GM23248 (cell line): Measurements from ENCODE around the gene RAD51D. TPM values are rescaled to one million over a fixed set of nuclear protein-coding genes. Genes with fewer than 3 reads are reported as not detected.

Source experiments
- DNase-seq: peaks from one replicate; pipeline ENCODE4 v3.0.0-alpha.2; 2015
- H2AFZ ChIP-seq: fragments of 200-600 bp; sonication (generic); 2 replicates; pipeline ENCODE4 v1.6.1; 2016; ENCODE audit warnings: antibody characterized with exemption
- H3F3A ChIP-seq: fragments of 200-600 bp; sonication (generic); 2 replicates; pipeline ENCODE4 v1.6.1; 2016; ENCODE audit warnings: mild to moderate bottlenecking, antibody characterized with exemption, mixed run types; ENCODE audit not compliant: insufficient read depth
- H3K27ac ChIP-seq: fragments of 200-600 bp; sonication (generic); 2 replicates; pipeline ENCODE4 v1.5.1; 2016; ENCODE audit warnings: mild to moderate bottlenecking
- H3K27me3 ChIP-seq: fragments of 200-600 bp; sonication (generic); replicated peaks from 2 replicates; pipeline ENCODE4 v1.6.1; 2016; ENCODE audit warnings: mild to moderate bottlenecking; ENCODE audit not compliant: insufficient read depth
- H3K36me3 ChIP-seq: fragments of 200-600 bp; sonication (generic); 2 replicates; pipeline ENCODE4 v1.6.1; 2016; ENCODE audit warnings: low read depth, mild to moderate bottlenecking
- H3K4me1 ChIP-seq: fragments of 200-600 bp; sonication (generic); 2 replicates; pipeline ENCODE4 v1.6.1; 2016; ENCODE audit warnings: mild to moderate bottlenecking; ENCODE audit not compliant: insufficient read depth
- H3K4me2 ChIP-seq: fragments of 200-600 bp; sonication (generic); one replicate; pipeline ENCODE4 v1.6.1; 2016; ENCODE audit warnings: mild to moderate bottlenecking; ENCODE audit not compliant: unreplicated experiment
- H3K4me3 ChIP-seq: fragments of 200-600 bp; sonication (generic); 2 replicates; pipeline ENCODE4 v1.5.1; 2016; ENCODE audit warnings: mild to moderate bottlenecking
- H3K79me2 ChIP-seq: fragments of 200-600 bp; sonication (generic); 2 replicates; pipeline ENCODE4 v1.6.1; 2016; ENCODE audit warnings: mild to moderate bottlenecking; ENCODE audit not compliant: insufficient read depth
- H3K9ac ChIP-seq: fragments of 200-600 bp; sonication (generic); 2 replicates; pipeline ENCODE4 v1.6.1; 2016; ENCODE audit warnings: mild to moderate bottlenecking
- H3K9me2 ChIP-seq: fragments of 200-600 bp; sonication (generic); 2 replicates; pipeline ENCODE4 v1.6.1; 2016; ENCODE audit warnings: mixed run types, mild to moderate bottlenecking, moderate library complexity; ENCODE audit not compliant: insufficient read depth
- H3K9me3 ChIP-seq: fragments of 200-600 bp; sonication (generic); one replicate; pipeline ENCODE4 v1.6.1; 2017; ENCODE audit warnings: low read depth
- H4K20me1 ChIP-seq: fragments of 200-600 bp; sonication (generic); 2 replicates; pipeline ENCODE4 v1.6.0; 2016; ENCODE audit not compliant: insufficient read depth
- EZH2 ChIP-seq: fragments of 200-600 bp; sonication (generic); IDR thresholded peaks from 2 replicates; pipeline ENCODE4 v1.6.1; 2018; ENCODE audit warnings: antibody characterized with exemption, mild to moderate bottlenecking; ENCODE audit not compliant: insufficient read depth, poor library complexity, severe bottlenecking
- EZH2phosphoT487 ChIP-seq: fragments of 200-600 bp; sonication (generic); IDR thresholded peaks from 2 replicates; pipeline ENCODE4 v1.6.1; 2018; ENCODE audit warnings: antibody characterized with exemption, moderate library complexity, mild to moderate bottlenecking, low read depth; ENCODE audit not compliant: insufficient read depth
- WGBS, 2 experiments: methylation state at CpG; one replicate each; pipeline ENCODE4 v1.1.6; 2015 to 2017; ENCODE audit warnings: low lambda C conversion rate in 2 of 2, low coverage in 1 of 2; ENCODE audit errors: missing lambda C conversion rate in 2 of 2; 5-methylcytosine and 5-hydroxymethylcytosine counted together
- in situ Hi-C: fragments of 300-500 bp; cut with MboI; formaldehyde crosslinking; loops from 2 replicates; pipeline ENCODE4 v1.15.0; 2020
- polyA plus RNA-seq: library from polyadenylated mRNA; unstranded; fragments of >200 nt; fragmentation: Nextera tagmentation; extraction: Ambion mirVana; gene quantifications from 2 replicates; pipeline ENCODE4 v1.2.1, GENCODE V29; 2016
- total RNA-seq: library from RNA; depleted of rRNA; stranded (reverse); fragments of >200 nt; shearing (Covaris generic); gene quantifications from 2 replicates; pipeline ENCODE4 v1.2.3, GENCODE V29; 2014

The RAD51D gene
- total and polyA plus RNA-seq, 2 experiments from 2014 or later, result 7.7 to 9.9 TPM

DNA sequence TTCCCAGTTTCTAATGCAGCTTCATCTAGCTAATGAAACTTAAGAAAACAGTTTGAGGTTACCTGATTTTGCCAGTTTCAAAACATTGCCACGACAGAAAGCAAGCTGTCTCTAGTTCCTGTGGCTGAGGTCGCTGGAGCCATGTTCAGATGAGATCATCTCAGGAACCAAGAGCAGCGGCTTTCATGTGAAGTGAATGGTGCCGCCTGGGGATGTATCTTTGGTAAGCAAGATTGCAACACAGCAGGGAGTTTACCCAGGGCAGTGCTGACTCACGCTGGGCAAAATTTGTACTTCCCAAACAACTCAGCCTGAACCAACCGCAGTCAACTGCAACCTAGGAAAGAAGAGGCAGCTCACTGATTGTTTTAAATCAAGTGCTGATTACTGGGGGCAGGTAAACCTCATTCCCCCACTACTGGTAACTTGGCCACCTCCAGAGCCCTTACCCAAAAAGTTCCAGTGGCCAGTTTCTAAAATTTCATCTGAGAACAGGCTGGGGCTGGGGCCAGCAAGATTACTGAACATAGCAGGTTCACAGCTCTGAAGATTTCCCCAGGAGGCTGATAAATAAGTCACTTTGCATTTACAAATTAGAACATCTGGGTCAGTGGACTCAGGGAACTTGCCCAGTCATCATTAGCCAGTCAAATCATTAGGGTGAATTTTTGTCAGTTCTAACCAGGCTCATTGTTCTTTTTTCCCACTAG is 56.0 kb downstream of the RAD51D start, which contains the start of gene RFFL:
RFFL (minus strand) TSS at position 194 of the 710 bp plus-strand sequence. CDS start 37,154 bp downstream, outside the sequence.
- peak within 1 kb of the TSS; percentile 96 for H3K27ac ChIP-seq
- H3K4me1 ChIP-seq, result peaks cover 23% of the 10 kb centered on the region
- TF ChIP-seq EZH2phosphoT487 (0 out of 2 replicates have a peak, but pooled peaks have one; percentile 63), EZH2 (no peak)
- no peaks in the 10 kb centered on the region for H3K9me3 ChIP-seq
- no peaks in the 10 kb centered on the region for H4K20me1 ChIP-seq
- H3K79me2 ChIP-seq, result peaks cover 4% of the 10 kb centered on the region; the same call in 1 of the 2 replicates
- H2AFZ ChIP-seq, result peak within 1 kb of the TSS; percentile 76
- peaks cover 25% of the 10 kb centered on the region for H3F3A ChIP-seq
- 0 to 1% methylated on average over 6 of the region's 6 CpGs for WGBS, 2 experiments
- no peaks in the 10 kb centered on the region for H3K27me3 ChIP-seq
- H3K36me3 ChIP-seq, result no peaks in the 10 kb centered on the region; the same call in 1 of the 2 replicates
- peak within 1 kb of the TSS; percentile 66 for H3K4me3 ChIP-seq
- peak within 1 kb of the TSS; percentile 81 for H3K9ac ChIP-seq
- no peaks in the 10 kb centered on the region for H3K9me2 ChIP-seq
- in situ Hi-C loops, result no loop called here
- DNase-seq, result peak; percentile 100
- peak within 1 kb of the TSS; percentile 80 for H3K4me2 ChIP-seq

- in situ Hi-C loops, result no loop called here
- TF ChIP-seq EZH2phosphoT487, result no peak
- TF ChIP-seq EZH2, result no peak
- H3K36me3 ChIP-seq, result no peaks in the 10 kb centered on the region; the same call in 1 of the 2 replicates
- H3K4me2 ChIP-seq, result no peak overlapping the region
- no peak overlapping the region for H3K9ac ChIP-seq
- no peak for DNase-seq
- no peak overlapping the region for H3K4me3 ChIP-seq
- no peaks in the 10 kb centered on the region for H3K9me3 ChIP-seq
- H3K79me2 ChIP-seq, result peaks cover 4% of the 10 kb centered on the region; the same call in 1 of the 2 replicates
- H2AFZ ChIP-seq, result no peak overlapping the region
- 93 to 95% methylated on average over 3 of the region's 3 CpGs for WGBS, 2 experiments
- no peaks in the 10 kb centered on the region for H3K9me2 ChIP-seq
- no peaks in the 10 kb centered on the region for H4K20me1 ChIP-seq
- H3K27ac ChIP-seq, result no peak overlapping the region
- H3K4me1 ChIP-seq, result peaks cover 22% of the 10 kb centered on the region
- H3F3A ChIP-seq, result peaks cover 25% of the 10 kb centered on the region
- H3K27me3 ChIP-seq, result no peaks in the 10 kb centered on the region
Observed at GRCh38 chr17:35062308-35062707, 57.4 kb downstream of the RAD51D start.

- Histone ChIP-seq H3K27me3 (no peaks in the 10 kb centered on the region), H3F3A (peaks cover 11% of the 10 kb centered on the region), H3K9ac (no peak overlapping the region), H3K27ac (no peak overlapping the region), H3K4me1 (peaks cover 6% of the 10 kb centered on the region), H3K4me2 (no peak overlapping the region), H3K79me2 (peaks cover 2% of the 10 kb centered on the region; the same call in 1 of the 2 replicates), H3K9me3 (no peaks in the 10 kb centered on the region), H3K4me3 (no peak overlapping the region), H4K20me1 (no peaks in the 10 kb centered on the region), H3K36me3 (no peaks in the 10 kb centered on the region; the same call in 1 of the 2 replicates), H2AFZ (no peak overlapping the region), H3K9me2 (no peaks in the 10 kb centered on the region)
- no peak for DNase-seq
- 94 to 97% methylated on average over 1 of the region's 1 CpG for WGBS, 2 experiments
- TF ChIP-seq EZH2 (no peak), EZH2phosphoT487 (no peak)
- in situ Hi-C loops, result no loop called here
Observed at GRCh38 chr17:35057332-35057915, 62.2 kb downstream of the RAD51D start.

DNA sequence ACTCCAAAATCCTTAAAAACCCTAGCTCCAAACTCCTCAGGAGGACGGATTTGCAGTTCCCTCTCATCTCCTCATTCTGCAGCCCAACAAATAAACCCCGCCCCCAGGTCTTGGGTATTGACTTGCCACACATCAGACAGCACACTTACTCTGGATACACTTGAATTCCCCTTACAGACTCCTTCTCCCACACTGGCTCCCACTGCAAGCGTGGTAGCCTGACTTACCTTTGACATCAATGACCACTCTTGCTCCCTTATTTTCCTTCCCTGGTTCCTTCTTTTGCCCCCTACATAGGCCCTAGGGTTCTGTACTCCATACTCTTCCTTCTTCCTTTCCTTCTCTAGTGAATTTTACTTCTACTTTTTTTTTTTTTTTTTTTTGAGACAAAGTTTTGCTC is 63.6 kb downstream of the RAD51D start:
- DNase-seq, result no peak
- Histone ChIP-seq H3K9me2 (no peaks in the 10 kb centered on the region), H3F3A (peaks cover 24% of the 10 kb centered on the region), H3K4me3 (no peak overlapping the region), H3K27ac (no peak overlapping the region), H3K9me3 (no peaks in the 10 kb centered on the region), H3K4me2 (no peak overlapping the region), H3K9ac (no peak overlapping the region), H3K79me2 (no peaks in the 10 kb centered on the region; the same call in 1 of the 2 replicates), H4K20me1 (no peaks in the 10 kb centered on the region), H3K4me1 (peaks cover 20% of the 10 kb centered on the region), H2AFZ (no peak overlapping the region), H3K27me3 (no peaks in the 10 kb centered on the region), H3K36me3 (no peaks in the 10 kb centered on the region; the same call in 1 of the 2 replicates)
- in situ Hi-C loops, result no loop called here
- 91 to 97% methylated on average over 3 of the region's 3 CpGs for WGBS, 2 experiments
- no peak for TF ChIP-seq EZH2phosphoT487
- TF ChIP-seq EZH2, result no peak
